Measurements from ENCODE around the gene HOXC9.

The HOXC9 gene

DNA sequence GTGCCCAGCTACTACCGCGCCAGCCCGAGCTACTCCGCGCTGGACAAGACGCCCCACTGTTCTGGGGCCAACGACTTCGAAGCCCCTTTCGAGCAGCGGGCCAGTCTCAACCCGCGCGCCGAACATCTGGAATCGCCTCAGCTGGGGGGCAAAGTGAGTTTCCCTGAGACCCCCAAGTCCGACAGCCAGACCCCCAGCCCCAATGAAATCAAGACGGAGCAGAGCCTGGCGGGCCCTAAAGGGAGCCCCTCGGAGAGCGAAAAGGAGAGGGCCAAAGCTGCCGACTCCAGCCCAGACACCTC is 14.3 kb upstream of the HOXC9 start:
- in situ Hi-C loops (cut with HindIII; ENCODE audit: low pct_ligation_motif_present, low sequenced_read_pairs) = no loop called here
- DNase-seq = no peak
- Histone ChIP-seq H3K36me3 (replicated peaks) (no peaks in the 10 kb centered on the region), H3K27me3 (replicated peaks) (peaks cover 93% of the 10 kb centered on the region), H3K27ac (no peak overlapping the region), H3K4me3 (ENCODE audit: low read depth, low read length) (no peak overlapping the region)
- TF ChIP-seq, protein P1, sequence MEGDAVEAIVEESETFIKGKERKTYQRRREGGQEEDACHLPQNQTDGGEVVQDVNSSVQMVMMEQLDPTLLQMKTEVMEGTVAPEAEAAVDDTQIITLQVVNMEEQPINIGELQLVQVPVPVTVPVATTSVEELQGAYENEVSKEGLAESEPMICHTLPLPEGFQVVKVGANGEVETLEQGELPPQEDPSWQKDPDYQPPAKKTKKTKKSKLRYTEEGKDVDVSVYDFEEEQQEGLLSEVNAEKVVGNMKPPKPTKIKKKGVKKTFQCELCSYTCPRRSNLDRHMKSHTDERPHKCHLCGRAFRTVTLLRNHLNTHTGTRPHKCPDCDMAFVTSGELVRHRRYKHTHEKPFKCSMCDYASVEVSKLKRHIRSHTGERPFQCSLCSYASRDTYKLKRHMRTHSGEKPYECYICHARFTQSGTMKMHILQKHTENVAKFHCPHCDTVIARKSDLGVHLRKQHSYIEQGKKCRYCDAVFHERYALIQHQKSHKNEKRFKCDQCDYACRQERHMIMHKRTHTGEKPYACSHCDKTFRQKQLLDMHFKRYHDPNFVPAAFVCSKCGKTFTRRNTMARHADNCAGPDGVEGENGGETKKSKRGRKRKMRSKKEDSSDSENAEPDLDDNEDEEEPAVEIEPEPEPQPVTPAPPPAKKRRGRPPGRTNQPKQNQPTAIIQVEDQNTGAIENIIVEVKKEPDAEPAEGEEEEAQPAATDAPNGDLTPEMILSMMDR (IDR thresholded peaks at IDR 0.05; ENCODE audit: low read depth, low read length, missing control alignments) = no peak

DNA sequence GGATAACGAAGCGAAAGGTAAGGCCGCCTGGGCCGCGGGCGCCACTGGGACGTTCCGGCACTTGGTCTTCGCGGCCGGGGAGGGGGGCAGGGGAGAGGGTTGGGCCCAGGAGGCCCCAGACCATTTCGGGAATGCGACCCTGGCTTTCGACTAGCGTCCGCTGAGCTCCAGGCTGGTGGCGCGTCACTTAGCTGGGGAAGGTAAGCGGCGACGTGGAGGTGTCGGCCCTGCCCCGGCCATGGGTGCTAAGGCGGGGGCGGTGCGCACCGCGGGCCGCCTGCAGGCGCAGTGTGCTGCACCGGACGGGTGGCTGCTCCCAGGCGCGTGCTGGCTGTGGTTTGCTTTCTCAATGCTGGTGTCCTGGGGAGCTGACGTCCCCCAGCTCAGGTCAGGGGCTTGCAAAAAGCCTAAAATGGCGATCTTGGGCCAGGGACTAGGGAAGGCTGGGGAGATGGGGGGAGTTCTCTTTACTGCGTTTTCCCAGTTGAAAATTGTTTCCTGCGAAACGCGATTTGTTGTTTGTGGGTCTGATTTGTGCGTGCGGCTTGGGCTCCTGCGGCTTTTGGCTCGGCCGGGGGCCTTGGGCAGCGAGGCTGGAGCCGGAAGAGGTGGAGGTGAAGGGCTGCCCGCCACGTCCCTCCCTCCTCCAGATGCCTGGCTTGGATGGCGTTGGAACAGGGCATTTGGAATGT is 13.8 kb upstream of the HOXC9 start:
- DNase-seq = no peak
- Histone ChIP-seq H3K27ac (no peak overlapping the region), H3K4me3 (ENCODE audit: low read depth, low read length) (no peak overlapping the region), H3K27me3 (replicated peaks) (peaks cover 93% of the 10 kb centered on the region), H3K36me3 (replicated peaks) (no peaks in the 10 kb centered on the region)
- TF ChIP-seq, protein P1 (IDR thresholded peaks at IDR 0.05; ENCODE audit: low read depth, low read length, missing control alignments) = no peak
- in situ Hi-C loops (cut with HindIII; ENCODE audit: low pct_ligation_motif_present, low sequenced_read_pairs) = no loop called here

DNA sequence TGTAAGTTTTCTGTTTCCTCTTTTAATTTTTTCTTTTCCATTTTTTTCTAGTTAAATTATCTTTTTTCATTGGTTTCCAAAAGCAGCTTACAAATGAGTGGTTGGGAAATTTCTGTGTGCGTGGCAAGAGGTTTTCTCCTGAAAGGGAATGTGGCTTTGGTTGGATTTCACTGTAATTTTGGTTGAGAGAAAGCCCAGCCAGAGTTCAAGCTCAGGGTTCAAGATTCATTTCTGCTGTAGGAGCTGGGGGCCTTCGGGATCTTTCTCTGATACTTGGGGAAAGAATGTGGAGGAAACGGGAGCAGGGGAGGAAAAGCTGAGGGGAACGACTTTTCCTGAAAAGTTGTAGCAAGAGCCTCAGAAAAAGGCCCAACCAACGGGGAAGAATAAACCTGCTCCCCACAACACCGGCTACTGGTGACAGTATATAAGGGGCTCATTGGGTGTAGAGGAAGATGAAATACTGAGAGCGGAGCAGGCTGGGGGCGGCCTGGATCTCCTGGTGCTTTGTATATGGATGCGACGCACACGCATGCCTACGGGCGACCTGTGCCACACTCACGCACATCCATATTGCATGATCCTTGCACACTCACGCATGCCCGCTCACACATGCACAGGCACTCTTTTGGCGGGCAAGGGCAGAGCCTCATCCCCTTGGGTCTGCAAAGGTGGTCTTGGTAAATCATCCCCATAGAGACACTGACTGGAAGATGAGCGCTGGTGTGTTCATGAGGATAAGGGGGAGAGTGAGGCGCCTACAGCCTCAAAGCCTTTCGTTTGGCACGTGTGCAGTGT is 13.1 kb upstream of the HOXC9 start:
- peaks cover 93% of the 10 kb centered on the region for H3K27me3 ChIP-seq (replicated peaks)
- H3K36me3 ChIP-seq (replicated peaks) = no peaks in the 10 kb centered on the region
- in situ Hi-C loops (cut with HindIII; ENCODE audit: low pct_ligation_motif_present, low sequenced_read_pairs) = no loop called here
- TF ChIP-seq, protein P1 (IDR thresholded peaks at IDR 0.05; ENCODE audit: low read depth, low read length, missing control alignments) = no peak
- no peak overlapping the region for H3K4me3 ChIP-seq (ENCODE audit: low read depth, low read length)
- no peak overlapping the region for H3K27ac ChIP-seq
- no peak for DNase-seq

DNA sequence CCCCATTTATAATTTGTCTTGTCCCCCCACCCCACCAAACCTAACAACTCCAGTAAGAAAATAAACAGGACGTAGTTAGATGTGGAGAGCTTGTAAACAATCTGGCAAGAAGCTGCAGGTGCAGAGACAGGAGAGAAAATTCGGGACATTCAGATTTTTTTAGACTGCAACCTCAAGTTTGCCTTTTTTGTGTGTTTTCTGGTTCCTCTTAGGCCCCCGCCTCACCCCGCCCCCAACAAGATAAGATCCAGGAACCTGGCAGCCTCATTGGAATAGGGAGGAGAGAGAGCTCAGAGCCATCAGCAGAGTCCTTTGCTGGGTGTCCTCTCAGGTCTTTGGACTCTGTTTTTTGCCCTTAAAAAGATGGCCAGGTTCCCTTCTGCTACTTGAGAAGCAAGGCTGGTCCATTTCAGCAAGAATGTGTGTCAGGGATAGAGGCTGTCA is 12.2 kb upstream of the HOXC9 start:
- DNase-seq = no peak
- H3K36me3 ChIP-seq (replicated peaks) = no peaks in the 10 kb centered on the region
- in situ Hi-C loops (cut with HindIII; ENCODE audit: low pct_ligation_motif_present, low sequenced_read_pairs) = no loop called here
- no peak overlapping the region for H3K27ac ChIP-seq
- peaks cover 91% of the 10 kb centered on the region for H3K27me3 ChIP-seq (replicated peaks)
- TF ChIP-seq, protein P1 (IDR thresholded peaks at IDR 0.05; ENCODE audit: low read depth, low read length, missing control alignments) = no peak
- no peak overlapping the region for H3K4me3 ChIP-seq (ENCODE audit: low read depth, low read length)

- H3K27ac ChIP-seq = no peak overlapping the region
- no peaks in the 10 kb centered on the region for H3K36me3 ChIP-seq (replicated peaks)
- H3K4me3 ChIP-seq (ENCODE audit: low read depth, low read length) = no peak overlapping the region
- in situ Hi-C loops (cut with HindIII; ENCODE audit: low pct_ligation_motif_present, low sequenced_read_pairs) = no loop called here
- H3K27me3 ChIP-seq (replicated peaks) = peaks cover 91% of the 10 kb centered on the region
- TF ChIP-seq, protein P1 (IDR thresholded peaks at IDR 0.05; ENCODE audit: low read depth, low read length, missing control alignments) = no peak
- no peak for DNase-seq
Measured at GRCh38 chr12:53988541-53989226, 11.3 kb upstream of the HOXC9 start.

Data from brain microvascular endothelial cell (primary cell).